HEK293 (cell line): Measurements from ENCODE around the gene GTF2A1L.

Experiments
- CTCF ChIP-seq: fragments of 450-650 bp; formaldehyde crosslinking; IDR thresholded peaks from 2 replicates; pipeline ENCODE4 v1.5.1; 2016; ENCODE audit warnings: missing biosample characterization, missing genetic modification characterization
- REST ChIP-seq: fragments of 450-650 bp; formaldehyde crosslinking; IDR thresholded peaks from 2 replicates; pipeline ENCODE4 v1.5.1; 2016; ENCODE audit warnings: missing biosample characterization, missing genetic modification characterization
- SCRT1 ChIP-seq: fragments of 450-650 bp; formaldehyde crosslinking; IDR thresholded peaks from 2 replicates; pipeline ENCODE4 v1.5.1; 2016; ENCODE audit warnings: missing biosample characterization, missing genetic modification characterization, borderline replicate concordance
- ZNF501 ChIP-seq: fragments of 450-650 bp; formaldehyde crosslinking; IDR thresholded peaks from 2 replicates; pipeline ENCODE4 v1.5.1; 2016; ENCODE audit warnings: missing biosample characterization, missing genetic modification characterization
- ZNF529 ChIP-seq: fragments of 450-650 bp; formaldehyde crosslinking; IDR thresholded peaks from 2 replicates; pipeline ENCODE4 v1.5.1; 2017; ENCODE audit warnings: missing genetic modification characterization, missing biosample characterization; ENCODE audit not compliant: insufficient replicate concordance
- TF ChIP-seq, protein P1 (sequence below): fragments of 450-650 bp; formaldehyde crosslinking; IDR thresholded peaks from 2 replicates; pipeline ENCODE4 v1.5.1; 2016; ENCODE audit warnings: missing biosample characterization, missing genetic modification characterization
- TF ChIP-seq, protein P2 (sequence below): fragments of 450-650 bp; formaldehyde crosslinking; IDR thresholded peaks from 2 replicates; pipeline ENCODE4 v1.5.1; 2016; ENCODE audit warnings: missing biosample characterization, missing genetic modification characterization

DNA sequence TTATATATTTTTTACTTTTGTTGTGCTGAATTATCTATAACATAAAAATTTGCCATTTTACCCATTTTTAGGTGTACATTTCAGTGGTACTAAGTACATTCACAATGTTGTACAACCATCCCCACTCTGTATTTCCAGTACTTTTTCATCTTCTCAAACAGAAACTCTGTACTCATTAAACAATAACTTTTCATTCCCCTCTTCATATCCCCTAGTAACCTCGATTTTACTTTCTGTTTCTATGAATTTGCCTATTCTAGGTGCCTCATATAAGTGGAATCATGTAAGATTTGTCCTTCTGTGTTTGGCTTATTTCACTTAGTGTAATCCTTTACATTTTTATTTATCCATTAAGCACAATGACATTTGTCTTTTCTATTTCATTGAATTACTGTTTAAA is 51.3 kb downstream of the GTF2A1L start:
- no peak for TF ChIP-seq REST
- TF ChIP-seq, protein P1, sequence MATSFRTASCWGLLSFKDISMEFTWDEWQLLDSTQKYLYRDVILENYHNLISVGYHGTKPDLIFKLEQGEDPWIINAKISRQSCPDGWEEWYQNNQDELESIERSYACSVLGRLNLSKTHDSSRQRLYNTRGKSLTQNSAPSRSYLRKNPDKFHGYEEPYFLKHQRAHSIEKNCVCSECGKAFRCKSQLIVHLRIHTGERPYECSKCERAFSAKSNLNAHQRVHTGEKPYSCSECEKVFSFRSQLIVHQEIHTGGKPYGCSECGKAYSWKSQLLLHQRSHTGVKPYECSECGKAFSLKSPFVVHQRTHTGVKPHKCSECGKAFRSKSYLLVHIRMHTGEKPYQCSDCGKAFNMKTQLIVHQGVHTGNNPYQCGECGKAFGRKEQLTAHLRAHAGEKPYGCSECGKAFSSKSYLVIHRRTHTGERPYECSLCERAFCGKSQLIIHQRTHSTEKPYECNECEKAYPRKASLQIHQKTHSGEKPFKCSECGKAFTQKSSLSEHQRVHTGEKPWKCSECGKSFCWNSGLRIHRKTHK (tag by site-specific recombination): no peak
- TF ChIP-seq CTCF (tag by site-specific recombination): no peak
- TF ChIP-seq, protein P2, sequence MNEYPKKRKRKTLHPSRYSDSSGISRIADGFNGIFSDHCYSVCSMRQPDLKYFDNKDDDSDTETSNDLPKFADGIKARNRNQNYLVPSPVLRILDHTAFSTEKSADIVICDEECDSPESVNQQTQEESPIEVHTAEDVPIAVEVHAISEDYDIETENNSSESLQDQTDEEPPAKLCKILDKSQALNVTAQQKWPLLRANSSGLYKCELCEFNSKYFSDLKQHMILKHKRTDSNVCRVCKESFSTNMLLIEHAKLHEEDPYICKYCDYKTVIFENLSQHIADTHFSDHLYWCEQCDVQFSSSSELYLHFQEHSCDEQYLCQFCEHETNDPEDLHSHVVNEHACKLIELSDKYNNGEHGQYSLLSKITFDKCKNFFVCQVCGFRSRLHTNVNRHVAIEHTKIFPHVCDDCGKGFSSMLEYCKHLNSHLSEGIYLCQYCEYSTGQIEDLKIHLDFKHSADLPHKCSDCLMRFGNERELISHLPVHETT: no peak
- no peak for TF ChIP-seq SCRT1
- TF ChIP-seq ZNF501 (tag by site-specific recombination): no peak
- TF ChIP-seq ZNF529 (tag by site-specific recombination): no peak
